HG03469 (cell line): ENCODE measurements around the gene BANF2.
"Not testable (repeated sequence)": the region's sequence is repeated elsewhere in the genome, so short reads cannot be mapped to it uniquely, and the experiment has no call there.

Experiments
- ATAC-seq: cut with Tn5 transposase; IDR thresholded peaks from one replicate; pipeline ENCODE4 v1.9.1; 2021; ENCODE audit warnings: mild to moderate bottlenecking, moderate library complexity, moderate number of reproducible peaks; ENCODE audit not compliant: unreplicated experiment

BANF2 gene

DNA sequence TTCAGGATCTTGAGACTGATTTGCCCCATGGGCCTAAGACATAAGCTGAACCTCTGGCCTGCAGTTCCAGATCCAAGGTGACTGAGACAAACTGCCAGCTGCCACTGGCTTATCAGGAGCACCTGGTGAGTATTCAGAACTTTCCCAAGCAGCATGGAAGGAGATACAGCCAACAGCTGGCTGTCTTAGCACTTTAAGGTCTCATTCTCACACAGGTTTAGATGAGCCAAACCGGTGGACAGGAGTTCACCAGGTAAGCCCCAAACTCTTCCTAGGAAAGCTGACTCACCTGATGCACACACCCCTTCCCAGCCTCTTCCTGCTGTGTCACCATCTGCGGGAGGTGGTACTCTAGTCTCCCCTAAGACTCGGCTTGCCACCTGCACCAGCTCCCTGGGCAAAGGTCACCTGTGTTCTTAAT lies at the start of gene BANF2:
BANF2 (plus strand) TSS at position 36 of the 421 bp plus-strand sequence. CDS start 25,060 bp downstream, outside the sequence.
- ATAC-seq: no peak

GRCh38 chr20:17650301-17651128 lies 49.3 kb upstream of the BANF2 start:
- ATAC-seq: no peak

DNA sequence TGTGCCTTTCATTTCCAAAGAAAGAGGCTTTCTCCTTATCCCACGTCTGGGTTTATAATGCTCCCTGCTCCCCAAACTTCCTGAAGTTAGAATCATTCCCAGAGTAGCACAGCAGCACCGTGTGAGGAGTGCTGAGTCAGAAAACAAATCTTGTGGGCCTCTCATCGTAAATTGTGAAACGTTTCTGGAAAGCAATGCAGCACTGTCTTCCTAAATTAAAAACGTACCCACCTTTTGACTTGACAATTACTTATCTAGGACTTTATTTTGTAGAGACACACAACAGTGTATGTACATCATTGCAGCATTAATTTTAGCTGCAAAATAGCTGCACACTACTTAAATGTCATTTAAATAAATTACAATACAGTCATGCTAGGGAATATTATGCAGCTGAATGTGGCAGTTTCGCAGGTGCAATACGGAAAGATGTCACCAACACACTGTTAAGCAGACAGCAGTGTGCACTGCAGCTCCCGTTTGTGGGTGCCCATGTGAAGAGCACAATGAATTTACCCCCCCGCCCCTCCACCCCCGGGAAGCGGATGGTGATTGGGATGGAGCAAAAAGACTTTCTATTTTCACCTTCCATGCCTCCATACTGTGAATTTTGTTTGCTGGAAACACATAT lies 48.5 kb upstream of the BANF2 start:
- no peak for ATAC-seq

DNA sequence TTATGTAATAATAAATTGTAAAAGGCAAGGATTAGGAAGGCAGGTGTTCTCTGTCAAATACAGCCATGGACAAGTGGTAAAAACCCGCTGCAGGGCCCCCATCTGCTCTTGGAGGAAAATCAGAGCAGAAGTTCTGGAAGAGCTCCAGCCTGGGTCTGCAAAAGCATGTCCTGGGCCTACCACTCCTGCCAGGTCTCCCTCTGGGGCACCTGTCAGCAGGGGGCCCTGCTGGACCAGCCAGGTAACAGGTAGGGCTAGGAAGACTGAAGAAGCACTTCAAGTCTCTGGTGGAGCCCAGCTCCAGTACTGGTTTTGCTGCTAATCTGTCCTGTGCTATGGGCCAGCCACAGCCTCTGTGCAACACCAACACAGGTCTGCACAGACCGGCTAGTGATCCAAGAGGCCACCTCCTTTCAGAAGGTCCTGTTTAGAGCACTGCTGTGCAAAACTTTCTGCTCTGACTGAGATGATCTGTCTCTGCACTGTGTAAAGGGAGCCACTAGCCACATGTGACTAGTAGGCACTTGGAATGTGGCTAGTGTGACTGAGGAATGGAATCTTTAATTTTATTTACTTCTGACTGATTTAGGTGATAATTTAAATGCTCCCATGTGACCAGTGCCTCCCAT lies 47.9 kb upstream of the BANF2 start:
- no peak for ATAC-seq

DNA sequence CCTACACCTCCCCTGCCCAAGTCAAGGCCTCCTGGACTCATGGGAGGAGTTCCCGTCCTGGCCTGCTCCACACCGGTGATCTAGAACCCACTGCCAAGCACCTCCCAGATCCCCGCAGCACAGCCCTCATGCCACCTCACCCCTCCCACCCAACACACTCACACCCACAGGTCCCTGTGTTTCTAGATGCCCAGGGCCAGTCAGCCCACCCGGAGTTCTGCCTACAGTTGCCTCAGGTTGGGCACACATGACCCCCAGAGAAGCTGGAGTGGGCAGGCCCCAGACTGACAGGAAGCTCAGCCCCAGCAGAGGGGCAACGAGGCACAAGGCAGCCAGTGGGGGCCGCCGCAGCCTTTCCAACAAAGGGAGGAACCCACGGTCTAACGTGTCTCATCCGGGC lies 47.4 kb upstream of the BANF2 start:
- ATAC-seq: no peak

GRCh38 chr20:17653835-17654648 lies 45.7 kb upstream of the BANF2 start:
- ATAC-seq: no peak

- ATAC-seq: no peak
These were observed 45.0 kb upstream of the BANF2 start for GRCh38 chr20:17654649-17655285.

DNA sequence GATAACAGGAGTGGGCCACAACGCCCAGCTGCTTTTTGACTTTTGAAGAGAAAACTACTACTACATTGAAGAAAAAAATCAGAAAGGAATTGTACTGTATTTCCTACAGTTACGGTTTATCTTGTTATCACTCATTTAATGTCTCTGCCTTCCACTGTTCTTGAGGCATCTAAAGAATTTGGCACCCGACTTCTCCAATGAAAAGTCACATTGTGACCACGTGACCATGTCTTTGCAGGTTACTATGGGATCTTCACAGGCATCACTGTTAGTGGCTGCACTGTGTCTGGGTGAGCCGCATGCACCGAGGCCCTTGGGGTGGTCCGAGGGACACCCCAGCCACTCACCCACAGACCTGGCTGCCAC lies 44.5 kb upstream of the BANF2 start:
- ATAC-seq: no peak

DNA sequence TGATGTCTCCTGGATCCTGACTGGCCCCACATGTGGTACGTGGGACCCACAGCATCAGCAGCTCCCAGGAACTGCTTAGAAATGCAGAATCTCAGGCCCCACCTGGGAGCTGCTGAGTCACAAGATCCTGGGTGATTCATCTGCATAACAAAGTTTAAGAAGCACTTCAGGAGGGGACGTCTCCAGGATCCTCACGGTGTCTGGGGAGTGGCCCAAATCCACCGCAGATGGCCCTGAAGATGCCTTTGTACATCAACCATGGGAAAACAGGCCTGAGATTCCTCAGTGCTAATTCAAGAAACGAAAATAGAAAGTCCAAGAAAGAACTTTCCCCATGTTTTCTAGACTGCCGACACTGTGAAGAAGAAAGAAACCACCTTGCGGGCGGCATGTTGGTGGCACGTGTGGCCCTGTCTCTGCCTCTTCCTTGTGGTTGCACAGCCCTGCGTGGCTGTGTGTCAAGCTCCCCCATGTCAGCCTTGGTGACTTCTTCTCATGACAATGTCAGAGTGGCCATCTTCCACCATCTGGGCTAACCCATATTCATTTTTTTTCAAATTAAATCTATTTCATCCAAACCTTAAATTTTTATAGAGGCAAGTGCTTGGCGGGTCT lies 43.8 kb upstream of the BANF2 start:
- ATAC-seq: no peak

DNA sequence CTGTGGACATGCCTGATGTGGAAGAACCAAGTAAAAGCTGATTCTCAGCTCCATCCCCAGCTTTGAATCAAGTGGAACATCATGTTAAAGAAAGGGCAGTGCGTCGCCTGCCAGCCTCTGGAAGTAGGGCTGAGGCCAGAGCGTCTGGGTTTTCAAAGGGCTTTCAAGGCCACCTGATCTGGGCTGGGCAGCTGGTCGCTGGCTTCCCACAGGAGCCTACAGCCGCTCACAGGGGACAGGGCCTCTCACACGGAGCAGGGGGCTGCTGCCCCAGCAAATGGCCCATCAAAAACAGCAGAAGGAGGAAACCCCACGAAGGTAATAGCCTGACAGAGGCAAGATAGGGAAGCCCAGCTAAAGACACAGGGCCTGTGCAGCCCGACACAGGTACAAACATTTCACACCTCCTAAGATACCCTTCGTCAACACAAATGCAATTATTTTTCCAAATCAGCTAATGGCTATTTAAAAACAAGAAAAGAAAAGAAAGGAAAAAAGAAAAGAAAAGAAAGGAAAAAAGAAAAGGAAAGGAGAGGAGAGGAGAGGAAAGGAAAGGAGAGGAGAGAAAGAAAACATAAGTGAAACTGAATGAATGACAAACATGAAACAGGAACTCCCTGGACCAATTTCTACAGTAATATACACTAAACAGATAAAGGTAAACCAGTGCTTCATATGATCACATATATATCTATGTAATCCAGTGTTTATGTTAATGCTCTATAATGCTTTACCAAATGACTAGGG lies 42.5 kb upstream of the BANF2 start:
- ATAC-seq: no peak

- no peak for ATAC-seq
These were observed 41.7 kb upstream of the BANF2 start for GRCh38 chr20:17657898-17658647.

GRCh38 chr20:17658648-17658993 lies 41.1 kb upstream of the BANF2 start:
- no peak for ATAC-seq

GRCh38 chr20:17659344-17659743 lies 40.4 kb upstream of the BANF2 start:
- not testable (repeated sequence) for ATAC-seq

DNA sequence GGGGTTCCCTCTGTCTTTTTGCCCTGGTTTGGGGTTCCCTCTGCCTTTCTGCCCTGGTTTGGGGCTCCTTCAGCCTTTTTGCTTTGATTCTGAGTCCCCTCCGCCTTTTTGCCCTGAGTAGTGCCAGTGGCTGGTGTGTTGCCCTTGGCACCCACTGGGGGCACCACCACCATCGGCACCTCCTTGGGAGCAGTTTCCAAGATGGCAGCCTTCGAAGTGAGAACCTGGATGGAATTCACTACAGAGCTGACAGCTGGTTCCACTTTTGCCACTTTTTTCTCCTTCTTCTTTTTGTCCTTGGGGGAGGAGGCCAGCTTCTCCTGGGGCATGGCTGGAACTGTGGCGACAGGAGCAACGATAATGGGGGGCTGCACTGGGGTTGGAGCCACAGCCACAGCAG lies 40.0 kb upstream of the BANF2 start:
- ATAC-seq: no peak

- ATAC-seq: no peak
These were observed 39.1 kb upstream of the BANF2 start for GRCh38 chr20:17660667-17661066.

DNA sequence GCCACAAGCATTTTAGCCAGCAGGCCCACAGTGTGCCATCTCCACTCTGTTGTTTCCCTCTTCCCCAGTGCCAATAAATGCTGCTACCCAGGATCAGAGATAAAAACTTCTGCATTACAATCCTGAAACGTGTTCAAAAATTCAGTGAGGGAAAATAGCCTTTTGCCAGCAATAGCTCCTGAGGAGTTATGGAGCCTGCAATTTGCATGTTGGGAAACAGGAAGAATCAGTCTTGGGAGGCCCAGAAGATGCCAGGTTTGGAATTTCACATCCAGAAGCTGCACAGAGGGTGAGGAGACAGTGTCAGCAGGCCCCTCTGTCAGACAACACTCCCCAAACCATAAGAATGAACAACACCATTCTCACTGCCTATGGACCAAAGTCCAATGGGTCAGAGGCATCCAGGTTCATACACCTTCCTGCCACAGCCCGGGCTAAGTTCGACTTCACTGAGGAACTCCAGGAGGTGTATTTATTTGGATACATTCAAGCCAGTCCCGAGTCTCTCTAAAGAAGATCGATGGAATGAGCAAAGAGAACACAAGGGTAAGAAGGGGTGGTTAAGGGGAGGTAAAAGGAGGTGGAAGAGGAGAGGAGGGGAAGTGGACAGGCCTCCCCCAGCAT lies 38.5 kb upstream of the BANF2 start:
- ATAC-seq: no peak

DNA sequence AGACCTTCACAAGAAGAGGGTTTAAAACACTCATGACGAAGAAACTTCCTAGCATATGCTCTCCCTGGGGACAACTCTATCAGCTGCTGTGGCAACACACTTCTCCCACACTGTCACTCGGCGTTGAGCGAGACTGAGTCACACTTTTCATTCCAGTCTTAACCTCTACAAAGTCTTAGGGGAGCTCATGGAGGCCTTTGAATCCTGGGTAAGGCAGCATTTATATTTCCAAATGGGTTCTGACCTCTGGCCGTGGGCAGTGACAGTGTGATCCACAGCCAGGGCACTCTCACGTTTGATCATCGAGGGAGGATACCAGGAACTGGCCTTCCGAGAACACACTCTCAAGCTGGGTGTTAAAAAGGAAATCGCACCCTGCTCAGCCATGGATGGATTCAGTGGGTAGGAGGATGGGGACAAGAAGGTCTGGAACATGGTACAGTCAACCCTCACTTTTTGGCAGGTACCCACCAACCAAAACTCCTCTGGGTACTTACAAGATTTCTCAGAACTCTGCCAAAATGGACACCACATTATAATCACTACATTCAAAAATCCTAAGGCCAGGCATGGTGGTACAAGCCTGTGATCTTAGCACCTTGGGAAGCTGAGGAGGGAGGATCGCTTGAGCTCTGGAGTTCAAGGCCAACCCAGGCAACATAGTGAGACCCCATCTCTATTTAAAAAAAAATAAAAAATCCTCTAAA lies 37.3 kb upstream of the BANF2 start:
- no peak for ATAC-seq

- ATAC-seq: no peak
These were observed 36.7 kb upstream of the BANF2 start for GRCh38 chr20:17663040-17663399.
